ENCODE results near the gene PRKD3.

DNA sequence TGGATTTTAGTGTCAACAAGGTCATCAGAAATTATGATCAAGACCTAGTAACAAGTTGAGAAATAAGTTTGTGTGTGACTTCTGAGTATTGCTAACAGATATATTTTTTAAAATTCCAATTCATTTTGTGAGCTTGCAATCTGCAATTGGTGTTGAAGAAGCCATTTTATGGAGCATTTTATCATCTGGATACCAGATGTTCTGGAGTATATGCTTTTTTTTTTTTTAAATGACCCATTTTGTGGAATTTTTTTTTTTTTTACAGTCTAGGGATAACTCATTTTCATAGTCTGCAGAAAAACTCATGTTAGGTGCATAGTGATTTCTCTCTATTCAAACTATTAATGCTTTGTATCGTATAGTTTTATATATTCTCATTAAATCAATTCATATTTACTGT lies 32.4 kb upstream of the PRKD3 start:
- TF ChIP-seq, protein P1, sequence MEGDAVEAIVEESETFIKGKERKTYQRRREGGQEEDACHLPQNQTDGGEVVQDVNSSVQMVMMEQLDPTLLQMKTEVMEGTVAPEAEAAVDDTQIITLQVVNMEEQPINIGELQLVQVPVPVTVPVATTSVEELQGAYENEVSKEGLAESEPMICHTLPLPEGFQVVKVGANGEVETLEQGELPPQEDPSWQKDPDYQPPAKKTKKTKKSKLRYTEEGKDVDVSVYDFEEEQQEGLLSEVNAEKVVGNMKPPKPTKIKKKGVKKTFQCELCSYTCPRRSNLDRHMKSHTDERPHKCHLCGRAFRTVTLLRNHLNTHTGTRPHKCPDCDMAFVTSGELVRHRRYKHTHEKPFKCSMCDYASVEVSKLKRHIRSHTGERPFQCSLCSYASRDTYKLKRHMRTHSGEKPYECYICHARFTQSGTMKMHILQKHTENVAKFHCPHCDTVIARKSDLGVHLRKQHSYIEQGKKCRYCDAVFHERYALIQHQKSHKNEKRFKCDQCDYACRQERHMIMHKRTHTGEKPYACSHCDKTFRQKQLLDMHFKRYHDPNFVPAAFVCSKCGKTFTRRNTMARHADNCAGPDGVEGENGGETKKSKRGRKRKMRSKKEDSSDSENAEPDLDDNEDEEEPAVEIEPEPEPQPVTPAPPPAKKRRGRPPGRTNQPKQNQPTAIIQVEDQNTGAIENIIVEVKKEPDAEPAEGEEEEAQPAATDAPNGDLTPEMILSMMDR (IDR thresholded peaks at IDR 0.05; ENCODE audit: insufficient read depth, low read length, poor library complexity, severe bottlenecking): no peak
- no peak for TF ChIP-seq EZH2phosphoT487 (conservative IDR thresholded peaks at IDR 0.05; ENCODE audit: low read length)

All from SU-DHL-6 (cell line).